ENCODE measurements around the gene LCOR.

Gene LCOR

GRCh38 chr10:97001183-97001991, 169.3 kb downstream of the LCOR start:
- no peaks in the 10 kb centered on the region for H3K36me3 Mint-ChIP-seq (ENCODE audit: low read depth)
- H3K4me3 Mint-ChIP-seq: no peak overlapping the region
- no peaks in the 10 kb centered on the region for H3K27me3 Mint-ChIP-seq
- H3K4me1 Mint-ChIP-seq (ENCODE audit: low read depth): no peaks in the 10 kb centered on the region
- H3K9me3 Mint-ChIP-seq: peaks cover 2% of the 10 kb centered on the region
- H3K27ac Mint-ChIP-seq: no peak overlapping the region
- intact Hi-C loops (cut with micrococcal nuclease): no loop called here

DNA sequence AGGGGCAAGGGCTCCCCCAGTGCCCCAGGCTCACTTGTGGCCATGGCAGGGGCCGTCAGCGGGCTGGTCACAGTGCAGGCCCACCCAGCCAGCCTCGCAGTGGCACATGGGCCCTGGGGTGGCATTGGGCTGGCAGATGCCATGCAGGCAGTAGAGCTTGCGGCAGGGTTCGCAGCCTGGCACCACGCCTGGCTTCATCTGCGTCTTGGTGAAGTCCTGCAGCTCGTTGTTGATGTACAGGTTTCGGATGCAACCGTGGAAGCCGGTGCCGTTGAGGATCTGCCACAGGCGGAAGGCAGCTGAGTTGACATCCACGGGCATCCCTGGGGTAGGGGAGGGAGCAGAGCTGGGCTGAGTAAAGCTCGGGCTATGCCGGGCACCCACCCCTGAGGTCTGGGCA, 170.6 kb downstream of the LCOR start:
- Mint-ChIP-seq H3K4me1 (ENCODE audit: low read depth) (no peaks in the 10 kb centered on the region), H3K4me3 (no peak overlapping the region), H3K27me3 (no peaks in the 10 kb centered on the region), H3K9me3 (peaks cover 15% of the 10 kb centered on the region), H3K36me3 (ENCODE audit: low read depth) (no peaks in the 10 kb centered on the region), H3K27ac (no peak overlapping the region)
- intact Hi-C loops (cut with micrococcal nuclease): no loop called here

DNA sequence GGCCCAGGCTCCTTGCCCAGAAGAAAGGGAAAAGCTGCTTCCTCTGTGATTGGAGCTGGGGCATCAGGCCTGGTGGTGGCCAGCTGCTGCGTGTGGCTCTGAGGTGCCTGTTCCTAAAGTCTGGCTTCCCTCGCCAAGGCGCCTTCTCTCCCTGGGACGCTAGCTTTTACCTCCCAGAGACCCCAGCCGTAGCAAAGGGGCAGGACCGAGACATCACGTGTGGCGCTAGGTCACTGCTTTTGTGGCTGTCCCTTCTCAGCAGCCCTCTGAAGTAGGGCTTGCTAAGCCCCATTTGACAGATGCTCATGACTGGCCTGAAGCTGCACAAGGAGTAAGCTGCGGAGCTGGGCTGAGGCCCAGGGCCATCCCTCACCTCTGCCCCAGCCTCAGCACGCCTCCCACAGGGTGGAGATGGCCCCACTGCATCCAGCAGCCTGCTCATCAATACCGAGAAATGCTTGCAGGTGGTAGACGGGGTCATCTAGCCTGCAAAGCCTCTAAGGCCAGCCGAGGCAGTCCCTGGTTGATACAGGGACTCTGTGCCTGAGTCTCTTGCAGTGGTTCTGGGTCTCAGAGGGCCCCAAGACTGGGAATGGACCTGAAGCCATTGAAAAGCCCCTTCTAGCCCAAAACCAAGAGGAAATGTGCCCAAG, 171.2 kb downstream of the LCOR start:
- Mint-ChIP-seq H3K4me3 (no peak overlapping the region), H3K27ac (no peak overlapping the region), H3K27me3 (no peaks in the 10 kb centered on the region), H3K4me1 (ENCODE audit: low read depth) (no peaks in the 10 kb centered on the region), H3K9me3 (peaks cover 19% of the 10 kb centered on the region), H3K36me3 (ENCODE audit: low read depth) (no peaks in the 10 kb centered on the region)
- intact Hi-C loops (cut with micrococcal nuclease): no loop called here

- Mint-ChIP-seq H3K27ac (no peak overlapping the region), H3K36me3 (ENCODE audit: low read depth) (no peaks in the 10 kb centered on the region), H3K4me3 (no peak overlapping the region), H3K27me3 (no peaks in the 10 kb centered on the region), H3K4me1 (ENCODE audit: low read depth) (no peaks in the 10 kb centered on the region), H3K9me3 (peaks cover 19% of the 10 kb centered on the region)
- intact Hi-C loops (cut with micrococcal nuclease): no loop called here
Measured at GRCh38 chr10:97003804-97004201, 171.7 kb downstream of the LCOR start.

DNA sequence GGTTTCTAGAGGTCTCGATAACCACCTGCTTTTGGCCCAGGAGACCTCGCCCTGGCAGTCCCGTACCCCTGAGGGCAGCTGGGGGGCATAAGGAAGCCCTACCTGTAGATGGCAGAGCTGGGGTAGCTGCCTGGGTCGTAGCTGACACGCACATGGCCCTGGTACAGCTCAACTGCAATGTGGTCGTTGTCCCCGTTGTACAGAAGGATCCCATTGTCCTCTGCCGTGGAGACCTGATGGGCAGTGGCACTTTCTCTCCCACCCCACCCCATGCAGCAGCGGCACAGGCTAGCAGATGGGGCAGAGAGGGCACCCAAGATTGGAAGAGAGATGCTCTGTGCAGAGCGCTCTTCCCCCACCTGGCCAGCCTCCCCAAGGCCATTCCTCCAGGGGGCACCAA, 172.5 kb downstream of the LCOR start:
- no peak overlapping the region for H3K27ac Mint-ChIP-seq

GRCh38 chr10:97005349-97005748, 173.3 kb downstream of the LCOR start:
- intact Hi-C loops (cut with micrococcal nuclease): no loop called here
- no peak overlapping the region for H3K27ac Mint-ChIP-seq
- H3K36me3 Mint-ChIP-seq (ENCODE audit: low read depth): no peaks in the 10 kb centered on the region
- no peak overlapping the region for H3K4me3 Mint-ChIP-seq
- H3K4me1 Mint-ChIP-seq (ENCODE audit: low read depth): no peaks in the 10 kb centered on the region
- no peaks in the 10 kb centered on the region for H3K27me3 Mint-ChIP-seq
- peaks cover 19% of the 10 kb centered on the region for H3K9me3 Mint-ChIP-seq

More for the DNA sequence above, 172.5 kb downstream of the LCOR start:
- intact Hi-C loops (cut with micrococcal nuclease): no loop called here
- H3K27me3 Mint-ChIP-seq: no peaks in the 10 kb centered on the region
- no peaks in the 10 kb centered on the region for H3K4me1 Mint-ChIP-seq (ENCODE audit: low read depth)
- no peaks in the 10 kb centered on the region for H3K36me3 Mint-ChIP-seq (ENCODE audit: low read depth)
- no peak overlapping the region for H3K4me3 Mint-ChIP-seq
- H3K9me3 Mint-ChIP-seq: peaks cover 19% of the 10 kb centered on the region

DNA sequence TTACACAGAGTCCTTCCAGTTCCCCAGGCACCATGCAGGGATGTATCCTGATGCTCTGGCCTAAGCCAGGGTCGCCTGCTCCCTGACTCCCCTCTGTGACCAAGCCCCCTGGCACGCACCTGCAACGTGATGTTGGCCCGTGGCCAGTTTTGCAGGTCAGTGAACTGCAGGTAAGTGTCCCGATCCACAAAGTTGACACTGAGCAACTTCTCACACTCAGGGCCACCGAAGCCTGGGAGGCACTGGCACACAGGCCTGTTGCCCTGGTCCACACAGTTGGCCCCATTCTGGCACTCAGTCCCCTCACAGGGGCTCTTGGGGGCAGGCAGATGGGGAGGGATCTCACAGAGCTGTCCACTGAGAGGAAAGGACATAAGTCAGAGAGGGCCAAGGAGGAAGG, 174.3 kb downstream of the LCOR start:
- Mint-ChIP-seq H3K9me3 (peaks cover 19% of the 10 kb centered on the region), H3K4me1 (ENCODE audit: low read depth) (no peaks in the 10 kb centered on the region)
- intact Hi-C loops (cut with micrococcal nuclease): no loop called here

GRCh38 chr10:97007417-97007816, 175.3 kb downstream of the LCOR start:
- Mint-ChIP-seq H3K27me3 (no peaks in the 10 kb centered on the region), H3K9me3 (peaks cover 19% of the 10 kb centered on the region), H3K4me1 (ENCODE audit: low read depth) (no peaks in the 10 kb centered on the region), H3K27ac (no peak overlapping the region), H3K36me3 (ENCODE audit: low read depth) (no peaks in the 10 kb centered on the region), H3K4me3 (no peak overlapping the region)
- intact Hi-C loops (cut with micrococcal nuclease): no loop called here

More for the DNA sequence above, 174.3 kb downstream of the LCOR start:
- H3K4me3 Mint-ChIP-seq: no peak overlapping the region
- H3K36me3 Mint-ChIP-seq (ENCODE audit: low read depth): no peaks in the 10 kb centered on the region
- H3K27ac Mint-ChIP-seq: no peak overlapping the region
- no peaks in the 10 kb centered on the region for H3K27me3 Mint-ChIP-seq

DNA sequence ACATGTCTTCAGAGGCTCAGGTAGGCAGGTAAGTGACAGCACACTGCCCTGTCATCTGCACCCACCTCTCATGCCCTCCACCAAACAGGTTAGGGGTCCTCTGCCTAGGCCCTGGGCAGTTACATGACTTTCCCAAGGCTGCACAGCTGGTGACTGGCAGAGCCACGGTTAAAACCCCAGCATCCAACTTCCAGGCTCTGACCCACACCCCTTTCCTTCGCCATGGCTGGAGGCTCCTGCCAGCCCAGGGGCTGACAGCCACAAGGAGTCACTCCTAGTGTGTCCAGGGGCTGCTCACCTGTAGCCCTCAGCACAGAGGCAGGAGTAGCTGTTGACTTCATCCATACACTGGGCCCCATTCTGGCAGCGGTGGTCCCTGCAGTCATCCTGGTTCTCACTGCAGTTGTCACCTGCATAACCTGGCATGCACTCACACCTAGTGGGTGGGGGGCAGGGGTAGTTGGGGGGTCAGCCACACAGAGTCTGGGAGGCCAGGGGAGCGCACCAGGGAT, 178.7 kb downstream of the LCOR start:
- H3K4me3 Mint-ChIP-seq: no peak overlapping the region
- H3K36me3 Mint-ChIP-seq (ENCODE audit: low read depth): no peaks in the 10 kb centered on the region
- no peaks in the 10 kb centered on the region for H3K4me1 Mint-ChIP-seq (ENCODE audit: low read depth)
- no peaks in the 10 kb centered on the region for H3K27me3 Mint-ChIP-seq
- peaks cover 19% of the 10 kb centered on the region for H3K9me3 Mint-ChIP-seq
- H3K27ac Mint-ChIP-seq: no peak overlapping the region
- intact Hi-C loops (cut with micrococcal nuclease): no loop called here

- intact Hi-C loops (cut with micrococcal nuclease): no loop called here
- no peaks in the 10 kb centered on the region for H3K36me3 Mint-ChIP-seq (ENCODE audit: low read depth)
- no peaks in the 10 kb centered on the region for H3K4me1 Mint-ChIP-seq (ENCODE audit: low read depth)
- H3K27me3 Mint-ChIP-seq: no peaks in the 10 kb centered on the region
- peaks cover 17% of the 10 kb centered on the region for H3K9me3 Mint-ChIP-seq
- no peak overlapping the region for H3K4me3 Mint-ChIP-seq
- H3K27ac Mint-ChIP-seq: no peak overlapping the region
Measured at GRCh38 chr10:97011397-97011796, 179.3 kb downstream of the LCOR start.

DNA sequence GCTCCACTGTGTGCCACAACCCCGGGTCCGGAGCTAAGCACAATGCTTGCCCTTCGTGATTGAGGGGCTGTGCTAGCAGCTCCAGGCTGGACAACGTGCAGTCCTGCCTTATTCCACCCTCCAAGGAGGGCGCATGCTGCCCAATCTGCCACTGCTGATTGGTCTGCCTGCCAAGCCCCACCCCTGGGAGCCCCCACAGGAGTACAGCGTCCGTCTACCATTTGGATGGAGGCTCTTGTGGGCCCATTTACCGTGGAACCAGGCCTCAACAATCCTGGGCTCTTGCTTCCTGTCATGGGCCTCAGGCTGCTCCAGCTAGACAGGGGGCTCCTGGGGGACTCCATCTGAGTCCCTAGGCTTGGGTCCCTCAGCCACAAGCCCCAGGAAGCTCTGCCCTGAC, 180.4 kb downstream of the LCOR start:
- H3K27me3 Mint-ChIP-seq: no peaks in the 10 kb centered on the region

GRCh38 chr10:97013568-97013967, 181.5 kb downstream of the LCOR start:
- no peak overlapping the region for H3K27ac Mint-ChIP-seq
- no peaks in the 10 kb centered on the region for H3K36me3 Mint-ChIP-seq (ENCODE audit: low read depth)
- intact Hi-C loops (cut with micrococcal nuclease): no loop called here
- H3K9me3 Mint-ChIP-seq: no peaks in the 10 kb centered on the region
- no peak overlapping the region for H3K4me3 Mint-ChIP-seq
- H3K27me3 Mint-ChIP-seq: no peaks in the 10 kb centered on the region
- no peaks in the 10 kb centered on the region for H3K4me1 Mint-ChIP-seq (ENCODE audit: low read depth)

More for the DNA sequence above, 180.4 kb downstream of the LCOR start:
- Mint-ChIP-seq H3K27ac (no peak overlapping the region), H3K4me3 (no peak overlapping the region), H3K9me3 (peaks cover 6% of the 10 kb centered on the region), H3K36me3 (ENCODE audit: low read depth) (no peaks in the 10 kb centered on the region), H3K4me1 (ENCODE audit: low read depth) (no peaks in the 10 kb centered on the region)
- intact Hi-C loops (cut with micrococcal nuclease): no loop called here

DNA sequence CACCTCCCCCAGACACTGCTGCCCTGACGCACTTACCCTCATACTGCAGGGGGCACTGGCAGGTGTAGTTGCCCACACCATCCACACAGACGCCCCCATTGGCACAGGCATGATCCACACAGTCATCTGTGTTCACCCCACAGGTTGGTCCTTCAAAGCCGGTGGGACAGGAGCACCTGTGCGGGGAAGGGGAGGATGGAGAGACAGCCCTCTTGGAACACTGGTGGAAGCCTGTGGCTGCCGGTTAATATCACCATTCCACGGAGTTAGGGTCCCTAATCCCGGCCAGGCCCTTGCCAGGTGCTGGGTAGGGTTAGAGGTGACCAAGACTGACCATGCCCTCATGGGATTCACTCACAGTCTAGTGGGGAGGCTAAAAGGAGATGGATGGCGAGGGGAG, 181.9 kb downstream of the LCOR start:
- no peaks in the 10 kb centered on the region for H3K4me1 Mint-ChIP-seq (ENCODE audit: low read depth)
- no peaks in the 10 kb centered on the region for H3K27me3 Mint-ChIP-seq
- H3K4me3 Mint-ChIP-seq: no peak overlapping the region
- no peaks in the 10 kb centered on the region for H3K9me3 Mint-ChIP-seq
- H3K27ac Mint-ChIP-seq: no peak overlapping the region
- H3K36me3 Mint-ChIP-seq (ENCODE audit: low read depth): no peaks in the 10 kb centered on the region
- intact Hi-C loops (cut with micrococcal nuclease): no loop called here

DNA sequence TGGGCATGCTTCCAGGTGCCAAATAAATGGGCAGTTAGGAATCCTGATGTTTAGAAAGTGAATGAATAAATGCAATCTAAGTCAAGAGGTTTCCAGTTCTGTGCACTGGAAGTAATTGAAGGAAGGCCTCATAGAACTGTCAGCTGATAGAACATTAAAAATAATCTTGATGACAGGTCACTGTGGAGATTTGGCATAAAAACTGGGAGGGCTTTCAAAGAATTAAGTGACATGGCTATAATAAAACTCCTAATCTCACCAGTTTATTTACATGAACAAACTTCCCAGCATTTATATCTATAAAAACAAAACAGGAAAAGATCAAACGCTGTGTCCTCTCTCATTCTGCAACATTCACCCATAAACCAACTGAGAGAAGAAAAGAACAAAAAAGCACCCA, 183.1 kb downstream of the LCOR start:
- no peak overlapping the region for H3K4me3 Mint-ChIP-seq
- no peaks in the 10 kb centered on the region for H3K9me3 Mint-ChIP-seq
- no peaks in the 10 kb centered on the region for H3K27me3 Mint-ChIP-seq
- intact Hi-C loops (cut with micrococcal nuclease): no loop called here
- H3K4me1 Mint-ChIP-seq (ENCODE audit: low read depth): no peaks in the 10 kb centered on the region
- H3K27ac Mint-ChIP-seq: no peak overlapping the region
- H3K36me3 Mint-ChIP-seq (ENCODE audit: low read depth): no peaks in the 10 kb centered on the region

All from dendritic cell treated with granulocyte-macrophage colony-stimulating factor and Interleukin-4, amounts not matched to agents 40 ng/mL and 50 ng/mL, for 4 days (primary cell).